ENCODE measurements around the gene KRTAP10-2.

- TF ChIP-seq CTCF (IDR thresholded peaks at IDR 0.05) (no peak), POLR2A (IDR thresholded peaks at IDR 0.05; ENCODE audit: low read depth) (no peak), EP300 (IDR thresholded peaks at IDR 0.05) (no peak), POLR2AphosphoS5 (IDR thresholded peaks at IDR 0.05) (no peak)
These were observed 32.5 kb upstream of the KRTAP10-2 start for GRCh38 chr21:44583800-44584147.

Measured in esophagus muscularis mucosa (tissue), 4 donors.